HG02571 (cell line): Measurements from ENCODE around the gene FPGS.

ENCODE experiments used
- ATAC-seq: cut with Tn5 transposase; IDR thresholded peaks from one replicate; pipeline ENCODE4 v1.9.1; 2021; ENCODE audit warnings: mild to moderate bottlenecking, moderate library complexity; ENCODE audit not compliant: unreplicated experiment

FPGS gene

DNA sequence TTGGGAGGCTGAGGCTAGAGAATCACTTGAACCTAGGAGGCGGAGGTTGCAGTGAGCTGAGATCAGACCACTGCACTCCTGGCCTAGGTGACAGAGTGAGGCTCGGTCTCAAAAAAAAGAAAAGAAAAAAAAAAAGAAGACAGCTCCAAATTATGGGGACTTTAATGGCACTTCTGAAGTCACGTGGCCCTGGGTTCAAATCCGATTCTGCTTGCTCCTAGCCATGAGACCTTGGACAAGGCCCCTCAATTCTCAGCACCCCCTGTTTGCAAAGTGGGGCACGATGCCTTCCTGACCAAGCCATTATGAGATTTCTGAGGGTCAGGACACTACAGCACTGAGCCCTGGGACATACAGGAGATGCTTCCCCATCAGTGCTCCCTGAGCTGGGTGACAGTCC is 52.8 kb downstream of the FPGS start:
- no peak for ATAC-seq

DNA sequence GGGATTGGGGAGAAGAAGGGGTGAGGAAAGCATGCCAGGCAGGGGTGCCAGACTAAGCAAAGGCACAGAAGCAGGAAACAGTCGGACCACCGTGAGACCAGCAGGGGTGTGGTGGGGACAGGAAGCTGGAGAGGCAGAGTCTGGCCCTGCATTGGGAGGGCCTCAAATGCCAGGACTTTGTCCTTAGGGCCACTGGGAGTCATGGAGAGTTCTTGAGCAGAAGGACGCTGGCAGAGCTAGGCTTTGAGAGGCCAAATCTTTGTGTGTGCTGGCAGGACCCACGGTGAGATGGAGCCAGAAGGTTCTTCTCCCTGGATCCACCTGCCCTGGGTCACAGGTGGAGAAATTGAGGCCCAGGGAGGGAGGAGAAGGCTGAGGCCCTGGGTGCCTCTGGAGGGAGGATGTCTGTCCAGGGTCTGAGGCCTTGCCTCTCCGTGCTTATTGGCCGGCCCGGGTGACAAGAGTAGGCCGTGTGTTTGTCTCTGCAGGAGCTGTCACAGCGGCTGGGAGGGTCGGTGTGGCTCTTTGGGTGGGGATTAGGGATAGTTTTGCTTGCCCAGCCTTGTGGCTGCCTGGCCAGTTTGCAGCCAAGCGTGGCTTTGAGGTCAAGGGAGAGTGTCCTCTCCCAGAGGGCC is 53.5 kb downstream of the FPGS start:
- ATAC-seq, result no peak

DNA sequence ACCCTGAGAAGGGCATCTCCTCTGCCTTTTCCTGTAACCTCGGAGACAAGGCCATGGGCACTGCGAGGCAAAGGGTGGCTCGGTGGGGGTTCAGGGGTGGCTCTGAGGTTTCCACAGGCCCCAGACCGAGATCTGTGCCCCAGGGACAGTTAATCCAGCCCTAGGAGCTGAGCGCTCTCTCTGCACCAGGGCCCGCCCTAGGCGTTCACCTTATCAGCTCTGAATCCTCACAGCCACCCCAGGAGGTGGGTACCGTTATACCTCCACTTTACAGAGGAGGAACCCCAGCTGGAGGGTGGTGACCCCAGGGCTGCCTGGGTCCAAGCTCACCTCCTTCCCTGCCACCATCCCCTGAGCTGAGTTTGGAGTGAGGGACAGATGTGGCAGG is 54.0 kb downstream of the FPGS start:
- ATAC-seq, result no peak

DNA sequence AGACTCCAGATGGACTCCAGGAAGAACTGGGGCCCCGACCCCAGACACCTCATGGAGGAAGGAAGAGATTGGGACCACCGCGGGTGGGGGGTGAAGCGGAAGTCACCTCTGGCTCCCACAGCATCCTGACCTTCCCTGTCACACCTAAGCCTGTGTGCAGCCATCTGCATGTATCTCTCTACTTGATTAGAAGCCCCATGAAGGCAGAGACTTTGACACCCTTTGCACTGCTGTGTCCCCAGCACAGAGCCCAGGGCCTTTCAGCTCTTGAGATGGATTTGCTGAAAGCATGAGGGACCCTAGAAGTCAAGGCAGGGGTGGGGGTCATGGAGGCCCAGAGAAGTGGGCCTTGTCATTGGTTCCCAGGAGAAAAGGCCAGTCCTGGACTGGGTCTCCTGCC is 54.6 kb downstream of the FPGS start:
- ATAC-seq, result no peak

DNA sequence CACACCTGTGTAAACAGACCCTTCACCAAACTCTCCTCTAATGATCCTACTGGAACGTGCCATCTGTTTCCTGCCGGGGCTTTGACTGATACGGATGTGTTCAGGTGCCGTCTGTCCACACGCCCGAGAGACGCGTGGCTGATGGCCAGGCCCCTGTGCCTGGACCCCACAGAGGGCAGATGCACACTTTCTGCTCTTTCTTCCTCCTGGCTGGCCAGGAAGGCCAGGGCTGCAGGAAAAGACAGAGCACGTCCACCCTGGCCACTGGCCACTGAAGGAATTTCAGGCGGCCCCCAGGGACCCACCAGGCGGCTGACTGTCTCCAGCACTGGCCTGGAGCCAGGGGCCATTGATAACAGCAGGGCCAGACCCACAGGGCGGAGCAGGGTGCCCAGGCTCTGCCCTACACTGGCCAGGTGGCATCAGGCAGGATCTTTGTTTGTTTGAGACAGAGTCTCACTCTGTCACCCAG is 55.4 kb downstream of the FPGS start:
- no peak for ATAC-seq

DNA sequence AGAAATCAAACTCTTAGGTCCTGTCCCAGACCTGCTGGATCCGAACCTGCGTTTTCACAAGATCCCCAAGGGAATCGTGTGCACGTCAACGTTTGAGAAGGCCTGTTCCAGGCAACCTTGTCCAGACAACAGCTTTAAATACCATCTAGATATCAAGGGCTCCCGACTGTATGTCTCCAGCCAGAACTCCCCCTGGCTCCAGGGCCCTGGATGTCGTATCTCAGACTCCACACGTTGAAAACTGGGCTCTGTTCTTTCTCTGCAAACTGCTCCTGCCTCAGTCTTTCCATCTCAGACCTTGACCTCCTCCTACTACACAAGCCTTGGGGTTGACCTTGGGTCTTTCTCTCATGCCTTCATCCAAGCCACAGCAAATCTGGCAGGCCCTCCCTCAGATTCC is 57.6 kb downstream of the FPGS start:
- ATAC-seq, result no peak

DNA sequence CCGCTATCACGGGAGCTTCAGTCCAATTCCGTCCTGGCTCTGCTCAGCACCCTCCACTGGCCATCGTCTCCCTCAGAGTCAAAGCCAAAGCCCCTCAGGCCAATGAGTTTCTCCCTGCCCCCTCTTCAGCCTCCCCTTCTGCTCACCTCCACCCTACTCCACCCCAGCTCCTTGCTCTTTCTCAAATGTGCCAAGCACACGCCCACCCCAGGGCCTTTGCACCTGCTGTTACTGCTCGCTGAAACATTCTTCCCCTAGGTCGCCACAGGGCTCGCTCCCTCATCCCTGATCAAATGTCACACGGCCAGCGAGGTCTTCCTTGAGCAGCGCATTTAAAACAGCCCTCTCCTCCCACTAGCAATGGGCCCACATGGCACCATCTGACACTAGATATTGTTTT is 58.1 kb downstream of the FPGS start:
- no peak for ATAC-seq

DNA sequence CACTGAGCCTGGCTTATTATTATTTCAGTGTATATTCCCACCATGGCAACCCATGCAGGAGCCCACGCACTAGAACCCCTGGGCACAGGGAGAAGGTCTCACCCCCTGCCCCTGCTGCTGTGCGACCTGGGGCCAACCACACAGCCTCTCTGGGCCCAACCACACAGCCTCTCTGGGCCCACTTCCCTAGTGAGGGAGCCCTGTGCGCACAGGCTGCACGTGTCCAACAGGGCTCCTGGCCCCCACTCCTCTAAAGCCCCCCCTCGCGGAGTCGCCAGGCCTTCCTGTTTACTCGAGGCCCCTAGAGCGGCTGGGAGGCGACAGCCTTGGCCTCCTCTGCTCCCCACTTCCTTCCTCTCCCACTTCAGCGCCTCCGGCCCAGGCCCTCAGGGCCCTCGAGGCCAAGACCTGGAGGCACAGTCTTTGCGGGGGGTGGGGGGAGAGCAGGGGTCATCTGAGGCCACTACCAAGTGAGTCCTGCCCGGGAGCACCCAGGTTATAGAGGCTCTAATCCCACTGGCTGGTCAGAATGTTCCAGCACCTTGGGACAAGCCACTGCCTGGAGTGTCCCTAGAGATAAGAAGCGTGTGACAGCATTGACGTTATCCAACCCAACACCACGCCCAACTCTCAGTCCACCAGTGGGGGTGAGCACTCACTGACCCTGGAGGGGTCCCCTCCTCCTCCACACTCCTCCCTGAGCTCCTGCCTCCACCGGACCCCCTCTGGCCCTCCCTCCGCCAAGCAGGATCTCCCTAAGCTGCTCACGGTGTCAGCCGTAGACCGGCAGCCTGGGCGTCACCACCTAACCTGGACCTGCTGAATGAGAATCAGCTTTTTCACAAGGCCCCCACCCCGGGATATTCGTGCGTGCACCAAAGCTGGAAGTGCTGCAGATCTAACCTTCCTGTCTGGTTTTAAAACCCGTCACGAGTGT is 59.7 kb downstream of the FPGS start:
- ATAC-seq, result no peak

DNA sequence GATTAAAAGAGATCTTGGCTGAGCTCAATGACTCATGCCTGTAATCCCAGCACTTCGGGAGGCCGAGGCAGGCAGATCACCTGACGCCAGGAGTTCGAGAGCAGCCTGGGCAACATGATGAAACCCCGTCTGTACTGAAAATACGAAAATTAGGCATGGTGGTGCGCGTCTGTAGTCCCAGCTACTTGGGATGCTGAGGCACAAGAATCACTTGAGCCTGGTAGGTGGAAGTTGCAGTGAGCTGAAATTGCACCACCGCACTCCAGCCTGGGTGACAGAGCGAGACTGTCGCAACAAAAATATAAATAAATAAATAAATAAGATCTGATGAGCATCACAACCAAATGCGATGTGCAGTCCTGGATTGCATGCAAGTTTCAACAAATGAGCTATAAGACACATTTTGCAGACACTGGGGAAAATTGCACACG is 60.5 kb downstream of the FPGS start:
- ATAC-seq, result no peak
